A673 (cell line): ENCODE measurements around the gene FAM210B. TPM values are rescaled to one million over a fixed set of nuclear protein-coding genes. Genes with fewer than 3 reads are reported as not detected.
A peak's percentile ranks its signal among the peaks of the same experiment; 100 is the strongest.

Source experiments
- BruUV-seq: library from RNA; stranded (reverse); fragments of 400-500 nt; replicated peaks from 2 replicates; lab custom pipeline; 2021; lab: Mats Ljungman, UMichigan
- CTCF ChIA-PET: fragments of 300-600 bp; sonication (Branson Sonifier 250); formaldehyde crosslinking; loops from one replicate; lab custom pipeline; 2022; ENCODE audit warnings: antibody characterized with exemption; lab: Charles Lee
- POLR2A ChIA-PET: fragments of 300-600 bp; sonication (Branson Sonifier 250); formaldehyde crosslinking; loops from one replicate; lab custom pipeline; 2022; ENCODE audit warnings: antibody characterized with exemption; ENCODE audit not compliant: low non-redundant PET; lab: Charles Lee
- DNase-seq: peaks from one replicate; pipeline ENCODE4 v3.0.0-alpha.2; 2015; ENCODE audit warnings: low spot score
- H3K27ac ChIP-seq: fragments of 200-600 bp; sonication (generic); 2 replicates; pipeline ENCODE4 v1.5.1; 2016; ENCODE audit warnings: mixed run types, low read depth, mild to moderate bottlenecking, mixed read lengths, antibody characterized with exemption, low read length; ENCODE audit not compliant: poor library complexity, severe bottlenecking
- H3K27me3 ChIP-seq: fragments of 200-600 bp; sonication (generic); replicated peaks from 2 replicates; pipeline ENCODE4 v1.6.1; 2017; ENCODE audit warnings: mixed run types, low read depth, mild to moderate bottlenecking, mixed read lengths, antibody characterized with exemption, low read length; ENCODE audit not compliant: insufficient read depth, poor library complexity
- H3K36me3 ChIP-seq: fragments of 200-600 bp; sonication (generic); 2 replicates; pipeline ENCODE4 v1.6.1; 2016; ENCODE audit warnings: mixed run types, mild to moderate bottlenecking, mixed read lengths, antibody characterized with exemption, low read length; ENCODE audit not compliant: insufficient read depth, poor library complexity, severe bottlenecking
- H3K4me1 ChIP-seq: fragments of 200-600 bp; sonication (generic); 2 replicates; pipeline ENCODE4 v1.6.1; 2017; ENCODE audit warnings: mixed run types, mild to moderate bottlenecking, mixed read lengths, antibody characterized with exemption, low read length; ENCODE audit not compliant: insufficient read depth, poor library complexity, severe bottlenecking
- H3K4me3 ChIP-seq: fragments of 200-600 bp; sonication (generic); 2 replicates; pipeline ENCODE4 v1.5.1; 2016; ENCODE audit warnings: low read depth, mixed run types, mild to moderate bottlenecking, mixed read lengths, low read length; ENCODE audit not compliant: poor library complexity, severe bottlenecking
- H3K9me3 ChIP-seq: fragments of 200-600 bp; sonication (generic); 2 replicates; pipeline ENCODE4 v1.6.1; 2016; ENCODE audit warnings: mixed run types, low read depth, mild to moderate bottlenecking, mixed read lengths, antibody characterized with exemption, low read length; ENCODE audit not compliant: poor library complexity, severe bottlenecking
- EZH2 ChIP-seq: fragments of 200-600 bp; sonication (generic); IDR thresholded peaks from 2 replicates; pipeline ENCODE4 v1.6.1; 2017; ENCODE audit warnings: borderline replicate concordance, low read depth, mild to moderate bottlenecking, mixed read lengths, antibody characterized with exemption, low read length; ENCODE audit not compliant: poor library complexity, severe bottlenecking
- intact Hi-C: fragments of 100-400 bp; cut with micrococcal nuclease; formaldehyde crosslinking; loops from one replicate; pipeline ENCODE4 v1.10.0; 2022; ENCODE audit not compliant: unreplicated experiment
- total RNA-seq: library from RNA; stranded (reverse); gene quantifications from 2 replicates; pipeline ENCODE4 v1.2.3, GENCODE V29; 2021
- TF ChIP-seq, protein P1 (sequence below): fragments of 300-800, 200-600 bp; sonication (generic); conservative IDR thresholded peaks from 2 replicates; pipeline ENCODE4 v1.5.1; 2017; ENCODE audit warnings: low read depth, mild to moderate bottlenecking, antibody characterized with exemption, low read length, moderate library complexity, mixed read lengths

Gene FAM210B
- total RNA-seq, 1 experiment from 2014 or later = 5.5 TPM

GRCh38 chr20:56343861-56344381 lies 14.9 kb upstream of the FAM210B start:
- intact Hi-C loops = loop anchor here (2.0 to 5.0 kb wide), 2 partner anchors 95 to 1662 kb away; partner anchors contain the start of gene MC3R
- ChIA-PET POLR2A (no interaction called here), CTCF (interaction anchor here (0.5 to 1.2 kb wide), 4 partner anchors 96 to 1662 kb away, joined by 3 to 7 read pairs (median 3); partner anchors contain the start of gene MC3R)
- no TSS peak for BruUV-seq
- H3K36me3 ChIP-seq = no peaks in the 10 kb centered on the region
- no peak overlapping the region for H3K27ac ChIP-seq
- H3K9me3 ChIP-seq = no peaks in the 10 kb centered on the region
- no peaks in the 10 kb centered on the region for H3K4me1 ChIP-seq
- peak; percentile 72 for DNase-seq
- peaks cover 35% of the 10 kb centered on the region for H3K27me3 ChIP-seq
- TF ChIP-seq, protein P1, sequence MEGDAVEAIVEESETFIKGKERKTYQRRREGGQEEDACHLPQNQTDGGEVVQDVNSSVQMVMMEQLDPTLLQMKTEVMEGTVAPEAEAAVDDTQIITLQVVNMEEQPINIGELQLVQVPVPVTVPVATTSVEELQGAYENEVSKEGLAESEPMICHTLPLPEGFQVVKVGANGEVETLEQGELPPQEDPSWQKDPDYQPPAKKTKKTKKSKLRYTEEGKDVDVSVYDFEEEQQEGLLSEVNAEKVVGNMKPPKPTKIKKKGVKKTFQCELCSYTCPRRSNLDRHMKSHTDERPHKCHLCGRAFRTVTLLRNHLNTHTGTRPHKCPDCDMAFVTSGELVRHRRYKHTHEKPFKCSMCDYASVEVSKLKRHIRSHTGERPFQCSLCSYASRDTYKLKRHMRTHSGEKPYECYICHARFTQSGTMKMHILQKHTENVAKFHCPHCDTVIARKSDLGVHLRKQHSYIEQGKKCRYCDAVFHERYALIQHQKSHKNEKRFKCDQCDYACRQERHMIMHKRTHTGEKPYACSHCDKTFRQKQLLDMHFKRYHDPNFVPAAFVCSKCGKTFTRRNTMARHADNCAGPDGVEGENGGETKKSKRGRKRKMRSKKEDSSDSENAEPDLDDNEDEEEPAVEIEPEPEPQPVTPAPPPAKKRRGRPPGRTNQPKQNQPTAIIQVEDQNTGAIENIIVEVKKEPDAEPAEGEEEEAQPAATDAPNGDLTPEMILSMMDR = peak; percentile 85
- no peak for TF ChIP-seq EZH2
- H3K4me3 ChIP-seq = peak overlapping the region; percentile 16

DNA sequence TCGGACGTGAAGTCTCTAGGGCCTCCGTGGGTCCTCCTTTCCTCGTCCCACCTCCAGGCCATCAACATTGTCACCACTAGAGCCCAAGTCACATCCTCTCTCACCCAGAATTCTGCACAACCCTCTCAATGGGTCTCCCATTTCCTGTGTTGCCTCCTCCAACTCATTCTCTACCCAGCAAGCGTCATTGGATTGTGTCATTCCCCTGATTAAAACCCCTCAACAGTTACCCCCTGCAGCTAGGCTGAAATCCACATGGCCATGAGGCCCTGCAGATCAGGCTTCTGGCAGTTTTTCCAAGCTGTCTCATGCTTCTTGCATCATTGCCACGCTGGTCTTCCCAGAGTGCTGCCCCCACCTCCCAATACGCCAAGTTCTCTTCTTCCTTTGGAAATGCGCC lies 12.9 kb upstream of the FAM210B start:
- BruUV-seq = no TSS peak
- Histone ChIP-seq H3K36me3 (no peaks in the 10 kb centered on the region), H3K27ac (no peak overlapping the region), H3K27me3 (peaks cover 25% of the 10 kb centered on the region), H3K4me1 (no peaks in the 10 kb centered on the region), H3K4me3 (no peak overlapping the region), H3K9me3 (no peaks in the 10 kb centered on the region)
- ChIA-PET CTCF (no interaction called here), POLR2A (no interaction called here)
- peak; percentile 30 for DNase-seq
- intact Hi-C loops = loop anchor here (2.0 kb wide), 1 partner anchor 97 kb away; the partner anchor contains the start of gene MC3R
- TF ChIP-seq, protein P1 = no peak
- TF ChIP-seq EZH2 = no peak

- Histone ChIP-seq H3K27me3 (peaks cover 19% of the 10 kb centered on the region), H3K4me3 (no peak overlapping the region), H3K4me1 (no peaks in the 10 kb centered on the region), H3K27ac (no peak overlapping the region), H3K36me3 (no peaks in the 10 kb centered on the region), H3K9me3 (no peaks in the 10 kb centered on the region)
- CTCF ChIA-PET = no interaction called here
- POLR2A ChIA-PET = no interaction called here
- BruUV-seq = no TSS peak
- DNase-seq = no peak
- no peak for TF ChIP-seq EZH2
- TF ChIP-seq, protein P1 = no peak
- intact Hi-C loops = no loop called here
These were observed 11.0 kb upstream of the FAM210B start for GRCh38 chr20:56347628-56348304.
